Omental fat pad (tissue), 4 donors: Measurements from ENCODE around the gene DGCR8. TPM values are rescaled to one million over a fixed set of nuclear protein-coding genes. Genes with fewer than 3 reads are reported as not detected.
A peak's percentile ranks its signal among the peaks of the same experiment; 100 is the strongest.

ENCODE experiments used
- ATAC-seq: fragments of 150-250 bp; one replicate; pipeline ENCODE4 v1.9.1; 2016; ENCODE audit warnings: mild to moderate bottlenecking, moderate library complexity; ENCODE audit not compliant: low FRiP score
- DNase-seq: peaks from one replicate; pipeline ENCODE4 v3.0.0-alpha.2; 2019; ENCODE audit warnings: low spot score
- total RNA-seq, 4 donors: library from RNA; depleted of rRNA; stranded (reverse); fragments of >200 nt; gene quantifications; one replicate each; pipeline ENCODE4 v1.1.0, GENCODE V29; 2016
- TF ChIP-seq, protein P1 (sequence below), 3 donors: fragments of 450-650 bp; IDR thresholded peaks; one replicate each; pipeline ENCODE4 v1.5.1; 2016 to 2017; ENCODE audit warnings: antibody characterized with exemption in 3 of 3, mild to moderate bottlenecking in 3 of 3, moderate library complexity in 2 of 3

The DGCR8 gene
- total RNA-seq, 4 donors from 2014 or later: 16.9 to 33.5 (median 24.1) TPM

DNA sequence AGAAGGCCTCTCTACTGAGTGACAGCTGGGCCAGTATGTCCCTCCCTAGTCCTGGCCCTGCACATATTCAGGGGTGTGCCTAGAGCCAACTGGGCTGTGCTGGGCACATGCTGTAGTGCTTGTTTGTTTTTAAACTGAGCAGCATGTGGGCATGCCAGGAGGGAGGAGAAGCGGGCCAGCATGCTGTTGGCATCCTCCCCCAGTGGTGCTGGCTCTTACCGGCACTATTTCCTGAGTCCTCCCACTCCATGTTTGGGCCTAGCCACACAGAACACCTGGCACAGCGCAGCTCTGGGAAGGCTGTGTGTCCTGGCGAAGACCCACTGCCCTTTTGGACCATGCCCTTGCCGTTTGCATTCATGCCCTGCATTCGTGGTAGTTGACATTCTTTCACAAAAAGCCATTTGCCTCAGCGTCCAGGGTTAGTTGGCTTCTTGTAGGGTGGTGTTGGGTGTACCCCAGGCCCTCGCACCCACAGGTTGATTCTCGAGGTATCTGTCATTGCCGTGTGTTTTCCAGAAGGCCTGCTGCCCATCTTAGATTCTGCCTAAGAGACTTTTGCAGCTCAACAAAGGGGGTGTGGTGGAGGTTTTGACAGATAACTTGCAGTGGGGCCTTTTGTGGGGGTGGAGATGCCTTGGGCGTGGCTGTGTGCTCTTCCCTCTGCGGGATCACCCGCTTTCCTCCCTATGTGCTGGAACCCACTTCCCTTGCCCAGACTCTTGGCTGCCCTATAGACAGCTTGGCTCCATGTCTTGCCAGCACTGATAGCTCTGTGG is 13.6 kb downstream of the DGCR8 start:
- ATAC-seq (peak; percentile 29), DNase-seq (no peak)
- TF ChIP-seq, protein P1, sequence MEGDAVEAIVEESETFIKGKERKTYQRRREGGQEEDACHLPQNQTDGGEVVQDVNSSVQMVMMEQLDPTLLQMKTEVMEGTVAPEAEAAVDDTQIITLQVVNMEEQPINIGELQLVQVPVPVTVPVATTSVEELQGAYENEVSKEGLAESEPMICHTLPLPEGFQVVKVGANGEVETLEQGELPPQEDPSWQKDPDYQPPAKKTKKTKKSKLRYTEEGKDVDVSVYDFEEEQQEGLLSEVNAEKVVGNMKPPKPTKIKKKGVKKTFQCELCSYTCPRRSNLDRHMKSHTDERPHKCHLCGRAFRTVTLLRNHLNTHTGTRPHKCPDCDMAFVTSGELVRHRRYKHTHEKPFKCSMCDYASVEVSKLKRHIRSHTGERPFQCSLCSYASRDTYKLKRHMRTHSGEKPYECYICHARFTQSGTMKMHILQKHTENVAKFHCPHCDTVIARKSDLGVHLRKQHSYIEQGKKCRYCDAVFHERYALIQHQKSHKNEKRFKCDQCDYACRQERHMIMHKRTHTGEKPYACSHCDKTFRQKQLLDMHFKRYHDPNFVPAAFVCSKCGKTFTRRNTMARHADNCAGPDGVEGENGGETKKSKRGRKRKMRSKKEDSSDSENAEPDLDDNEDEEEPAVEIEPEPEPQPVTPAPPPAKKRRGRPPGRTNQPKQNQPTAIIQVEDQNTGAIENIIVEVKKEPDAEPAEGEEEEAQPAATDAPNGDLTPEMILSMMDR (IDR thresholded peaks at IDR 0.05): no peak

DNA sequence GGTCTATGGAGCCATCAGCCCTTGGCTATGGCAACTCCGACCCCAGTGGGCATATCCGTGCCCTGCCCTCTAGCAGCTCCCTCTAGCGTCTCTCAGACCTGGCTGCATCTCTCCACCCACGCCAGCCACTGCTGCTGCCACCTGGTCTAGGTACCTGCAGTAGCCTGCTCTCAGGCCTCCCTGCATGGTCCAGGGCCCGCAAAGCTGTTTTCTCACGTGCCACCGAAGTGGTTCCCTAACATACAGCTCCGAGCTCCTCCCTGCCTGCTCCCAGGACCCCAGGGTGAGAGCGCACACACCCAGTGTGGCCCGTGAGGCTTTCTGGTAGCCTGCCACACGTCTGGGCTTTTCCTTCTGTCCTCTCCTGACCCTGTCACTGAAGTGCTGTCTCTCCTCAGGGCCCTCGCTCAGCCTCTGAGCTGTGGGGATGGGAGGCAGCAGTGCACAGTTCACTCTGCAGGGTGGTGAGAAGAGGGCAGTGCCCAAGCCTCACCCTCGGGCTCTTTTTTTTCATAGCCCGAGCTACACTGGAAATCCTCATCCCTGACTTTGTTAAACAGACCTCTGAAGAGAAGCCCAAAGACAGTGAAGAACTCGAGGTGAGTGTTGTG is 14.3 kb downstream of the DGCR8 start:
- ATAC-seq (no peak), DNase-seq (no peak)
- TF ChIP-seq, protein P1 (IDR thresholded peaks at IDR 0.05): no peak

DNA sequence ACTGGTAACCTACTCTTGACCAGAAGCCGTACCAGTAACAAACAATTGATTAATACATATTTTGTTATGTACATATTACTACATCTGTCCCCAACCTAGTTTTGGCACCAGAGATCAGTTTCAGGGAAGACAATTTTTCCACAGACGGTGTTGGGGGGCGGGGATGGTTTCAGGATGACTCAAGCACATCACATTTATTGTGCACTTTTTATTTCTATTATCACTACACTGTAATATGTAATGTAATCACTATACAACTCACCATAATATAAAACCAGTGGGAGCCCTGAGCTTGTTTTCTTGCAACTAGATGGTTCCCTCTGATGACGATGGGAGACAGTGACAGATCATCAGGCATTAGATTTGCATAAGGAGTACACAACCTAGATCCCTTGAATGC is 15.5 kb downstream of the DGCR8 start:
- TF ChIP-seq, protein P1 (IDR thresholded peaks at IDR 0.05): no peak
- DNase-seq: no peak
- no peak for ATAC-seq

DNA sequence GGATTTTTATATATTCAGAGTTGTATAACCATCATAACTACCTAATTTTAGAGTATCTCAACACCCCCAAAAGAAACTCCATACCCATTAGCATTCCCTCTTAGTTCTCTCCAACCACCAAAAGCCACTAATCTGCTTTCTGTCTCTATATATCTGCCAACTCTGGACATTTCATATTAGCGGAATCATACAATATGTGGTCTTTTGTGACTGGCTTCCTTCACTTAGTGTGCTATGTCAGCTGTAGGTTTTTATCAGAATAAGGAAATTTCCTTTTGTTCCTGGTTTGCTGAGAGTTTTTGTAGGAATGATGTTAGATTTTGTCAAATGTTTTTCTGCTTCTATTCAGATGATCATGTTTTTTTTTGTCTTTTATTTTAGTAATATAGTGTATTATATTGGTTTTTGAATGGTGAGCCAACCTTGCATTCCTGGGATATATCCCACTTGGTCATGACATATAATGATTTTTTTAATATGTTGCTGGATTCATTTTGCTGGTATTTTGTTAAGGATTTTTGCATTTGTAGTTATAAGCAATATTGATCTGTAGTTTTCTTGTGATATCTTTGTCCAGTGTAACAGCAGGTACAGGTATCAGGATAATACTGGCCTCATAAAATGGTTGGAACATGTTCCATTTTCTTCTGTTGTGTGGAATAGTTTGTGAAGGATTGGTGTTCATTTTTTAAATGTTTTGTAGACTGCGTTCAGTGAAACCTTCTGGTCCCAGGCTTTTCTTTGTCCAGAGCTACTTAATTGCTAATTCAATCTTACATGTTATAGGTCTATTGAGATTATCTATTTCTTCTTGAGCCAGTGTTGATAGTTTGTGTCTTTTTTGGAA is 16.8 kb downstream of the DGCR8 start:
- ATAC-seq (no peak), DNase-seq (no peak)
- TF ChIP-seq, protein P1 (IDR thresholded peaks at IDR 0.05): no peak

DNA sequence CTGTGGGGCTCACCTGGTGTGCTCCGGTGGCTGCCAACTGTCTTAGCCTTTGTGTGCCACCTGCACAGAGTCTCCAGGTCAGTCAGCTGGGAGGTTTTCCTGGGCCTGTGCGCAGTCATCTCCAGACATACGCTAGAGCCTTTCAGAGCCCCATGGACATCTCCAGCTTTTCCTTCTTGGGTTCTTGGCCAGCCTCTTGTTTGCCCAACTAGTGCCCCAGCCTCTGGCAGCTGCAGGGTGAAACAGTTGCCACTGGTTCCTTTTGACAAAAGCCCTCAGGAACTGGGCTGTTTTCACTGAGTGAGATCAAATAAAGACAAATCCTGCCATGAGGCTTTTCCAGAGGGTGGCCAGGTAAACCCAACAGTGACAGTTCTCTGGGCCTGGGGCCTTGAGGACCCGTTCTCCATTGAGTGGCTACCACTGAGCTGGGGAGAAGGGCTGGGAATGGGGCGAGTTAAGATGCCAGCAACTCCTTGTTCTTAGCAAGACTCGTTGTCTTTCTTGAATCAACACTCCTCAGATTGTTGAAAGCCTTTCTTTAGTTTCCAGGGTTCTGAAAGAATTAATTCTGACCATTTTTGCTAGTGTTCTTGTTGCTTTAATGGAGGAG is 19.2 kb downstream of the DGCR8 start:
- DNase-seq (no peak), ATAC-seq (no peak)

DNA sequence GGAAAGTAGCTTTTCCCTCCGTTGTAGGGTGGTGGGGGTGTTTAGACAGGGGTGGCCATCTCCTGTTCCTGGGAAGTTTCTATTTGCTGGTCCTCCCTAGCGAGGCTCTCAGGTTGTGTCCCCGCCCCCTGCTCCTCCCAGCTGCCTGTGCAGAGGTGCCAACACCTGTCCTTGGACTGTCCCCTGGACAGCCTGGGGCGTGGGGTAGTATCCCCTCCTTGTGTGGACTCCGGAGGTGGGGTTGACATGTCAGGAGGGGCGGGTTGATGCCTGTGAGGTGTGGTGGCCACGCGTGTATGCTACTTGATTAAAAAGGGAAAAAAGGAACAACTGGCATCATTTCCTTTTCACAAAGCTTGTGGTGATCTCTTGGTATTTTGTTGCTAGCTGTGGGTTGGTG is 21.6 kb downstream of the DGCR8 start:
- no peak for DNase-seq
- ATAC-seq: no peak

More for the DNA sequence above, 19.2 kb downstream of the DGCR8 start:
- TF ChIP-seq, protein P1 (IDR thresholded peaks at IDR 0.05): no peak

More for the DNA sequence above, 21.6 kb downstream of the DGCR8 start:
- TF ChIP-seq, protein P1 (IDR thresholded peaks at IDR 0.05): no peak
